H9 (cell line): ENCODE data around the gene ZNF609. TPM values are rescaled to one million over a fixed set of nuclear protein-coding genes. Genes with fewer than 3 reads are reported as not detected.

Source experiments
- DNase-seq: peaks from one replicate; pipeline ENCODE4 v3.0.0-alpha.2; 2017
- H2AFZ ChIP-seq: one replicate; pipeline ENCODE4 v1.6.1; 2013; ENCODE audit warnings: mild to moderate bottlenecking, low read length, control low read depth, moderate library complexity
- H2AK5ac ChIP-seq: 2 replicates; pipeline ENCODE4 v1.6.1; 2013; ENCODE audit warnings: low read length, control low read depth, mixed read lengths; ENCODE audit not compliant: insufficient read length
- H2BK120ac ChIP-seq: one replicate; pipeline ENCODE4 v1.6.1; 2013; ENCODE audit warnings: low read depth, mild to moderate bottlenecking, low read length, control low read depth, inconsistent platforms; ENCODE audit not compliant: poor library complexity, severe bottlenecking
- H2BK12ac ChIP-seq: 2 replicates; pipeline ENCODE4 v1.6.1; 2013; ENCODE audit warnings: low read length, control low read depth, mixed read lengths, low read depth; ENCODE audit not compliant: insufficient read length
- H2BK15ac ChIP-seq: 2 replicates; pipeline ENCODE4 v1.6.1; 2013; ENCODE audit warnings: low read depth, low read length, control low read depth
- H2BK20ac ChIP-seq: one replicate; pipeline ENCODE4 v1.6.1; 2013; ENCODE audit warnings: low read depth, mild to moderate bottlenecking, low read length, control low read depth, inconsistent platforms; ENCODE audit not compliant: poor library complexity, severe bottlenecking
- H2BK5ac ChIP-seq: 2 replicates; pipeline ENCODE4 v1.6.1; 2013; ENCODE audit warnings: low read length, control low read depth, mixed read lengths; ENCODE audit not compliant: insufficient read length
- H3K14ac ChIP-seq: 2 replicates; pipeline ENCODE4 v1.6.1; 2013; ENCODE audit warnings: low read length, control low read depth; ENCODE audit not compliant: insufficient read depth
- H3K18ac ChIP-seq: 2 replicates; pipeline ENCODE4 v1.6.1; 2013; ENCODE audit warnings: low read depth, mild to moderate bottlenecking, mixed read lengths, low read length, control low read depth; ENCODE audit not compliant: insufficient read length
- H3K23ac ChIP-seq: 2 replicates; pipeline ENCODE4 v1.6.1; 2013; ENCODE audit warnings: low read length, control low read depth, mixed read lengths, low read depth; ENCODE audit not compliant: insufficient read length
- H3K23me2 ChIP-seq: 2 replicates; pipeline ENCODE4 v1.6.1; 2013; ENCODE audit warnings: low read depth, mild to moderate bottlenecking, mixed read lengths, low read length, control low read depth; ENCODE audit not compliant: insufficient read length, poor library complexity, severe bottlenecking
- H3K27ac ChIP-seq: 2 replicates; pipeline ENCODE4 v1.5.1; 2013; ENCODE audit warnings: low read length, control low read depth, mixed read lengths, low read depth; ENCODE audit not compliant: insufficient read length
- H3K27me3 ChIP-seq: 2 replicates; pipeline ENCODE4 v1.6.1; 2013; ENCODE audit warnings: low read length, control low read depth, inconsistent platforms; ENCODE audit not compliant: insufficient read depth
- H3K4ac ChIP-seq: 2 replicates; pipeline ENCODE4 v1.6.1; 2013; ENCODE audit warnings: low read depth, mild to moderate bottlenecking, control low read depth, inconsistent platforms, low read length, moderate library complexity
- H3K4me1 ChIP-seq: 2 replicates; pipeline ENCODE4 v1.6.1; 2013; ENCODE audit warnings: low read length, control low read depth, inconsistent platforms; ENCODE audit not compliant: insufficient read depth
- H3K4me2 ChIP-seq: 2 replicates; pipeline ENCODE4 v1.6.1; 2013; ENCODE audit warnings: low read length, control low read depth, mixed read lengths; ENCODE audit not compliant: insufficient read length, insufficient read depth
- H3K56ac ChIP-seq: 2 replicates; pipeline ENCODE4 v1.6.1; 2013; ENCODE audit warnings: low read depth, mild to moderate bottlenecking, mixed read lengths, low read length, control low read depth; ENCODE audit not compliant: insufficient read length
- H3K79me1 ChIP-seq: 2 replicates; pipeline ENCODE4 v1.6.1; 2013; ENCODE audit warnings: low read depth, mild to moderate bottlenecking, moderate library complexity, low read length, control low read depth, inconsistent platforms; ENCODE audit not compliant: insufficient read depth, poor library complexity, severe bottlenecking
- H3K79me2 ChIP-seq: 2 replicates; pipeline ENCODE4 v1.6.1; 2013; ENCODE audit warnings: low read length, control low read depth, inconsistent platforms; ENCODE audit not compliant: insufficient read depth
- H3K9ac ChIP-seq: 2 replicates; pipeline ENCODE4 v1.6.1; 2013; ENCODE audit warnings: low read length, control low read depth, mixed read lengths; ENCODE audit not compliant: insufficient read length; ENCODE audit errors: extremely low read depth
- H3K9me3 ChIP-seq: one replicate; pipeline ENCODE4 v1.6.1; 2013; ENCODE audit warnings: low read depth, low read length, inconsistent platforms; ENCODE audit not compliant: control insufficient read depth
- H3T11ph ChIP-seq: one replicate; pipeline ENCODE4 v1.6.1; 2013; ENCODE audit warnings: mild to moderate bottlenecking, low read length, control low read depth, inconsistent platforms
- H4K20me1 ChIP-seq: one replicate; pipeline ENCODE4 v1.6.1; 2013; ENCODE audit not compliant: control insufficient read depth, insufficient read length, insufficient read depth
- H4K5ac ChIP-seq: 2 replicates; pipeline ENCODE4 v1.6.1; 2013; ENCODE audit warnings: low read depth, mild to moderate bottlenecking, mixed read lengths, low read length, control low read depth; ENCODE audit not compliant: insufficient read length
- H4K8ac ChIP-seq: replicated peaks from 2 replicates; pipeline ENCODE4 v1.6.1; 2013; ENCODE audit warnings: low read length, control low read depth, mixed read lengths, low read depth; ENCODE audit not compliant: insufficient read length
- H4K91ac ChIP-seq: 2 replicates; pipeline ENCODE4 v1.6.1; 2013; ENCODE audit warnings: low read depth, mild to moderate bottlenecking, moderate library complexity, mixed read lengths, low read length, control low read depth; ENCODE audit not compliant: insufficient read length
- H3K27ac Mint-ChIP-seq, 3 experiments: 2 replicates in 2 of 3; 3 replicates in 1 of 3; pipeline ENCODE4 v1.8.0; 2020 to 2021; ENCODE audit warnings: mixed read lengths in 3 of 3, mild to moderate bottlenecking in 1 of 3, moderate library complexity in 1 of 3
- H3K27me3 Mint-ChIP-seq: 2 replicates; pipeline ENCODE4 v1.8.0; 2021; ENCODE audit warnings: low read depth, mild to moderate bottlenecking, moderate library complexity, mixed read lengths
- H3K36me3 Mint-ChIP-seq, 3 experiments: 2 replicates in 2 of 3; 3 replicates in 1 of 3; pipeline ENCODE4 v1.8.0; 2020 to 2021; ENCODE audit warnings: low read depth in 3 of 3, mixed read lengths in 3 of 3; ENCODE audit not compliant: insufficient read depth in 1 of 3
- H3K4me1 Mint-ChIP-seq, 2 experiments: 2 replicates each; pipeline ENCODE4 v1.8.0; 2020; ENCODE audit warnings: mixed read lengths in 2 of 2
- H3K4me3 Mint-ChIP-seq, 2 experiments: 2 replicates in 1 of 2; 3 replicates in 1 of 2; pipeline ENCODE4 v1.8.0; 2020 to 2021; ENCODE audit warnings: mild to moderate bottlenecking in 2 of 2, mixed read lengths in 2 of 2, moderate library complexity in 1 of 2
- H3K9me3 Mint-ChIP-seq, 2 experiments: 2 replicates in 1 of 2; 3 replicates in 1 of 2; pipeline ENCODE4 v1.8.0; 2020; ENCODE audit warnings: mild to moderate bottlenecking in 2 of 2, mixed read lengths in 2 of 2, moderate library complexity in 1 of 2
- WGBS: extraction: QIAGEN DNeasy Blood & Tissue Kit; methylation state at CpG from one replicate; pipeline ENCODE4 v1.1.7; 2013; ENCODE audit warnings: missing lambda C conversion rate, low lambda C conversion rate, mixed read lengths; ENCODE audit not compliant: insufficient read length; ENCODE audit errors: extremely low coverage; 5-methylcytosine and 5-hydroxymethylcytosine counted together
- total RNA-seq: library from RNA; stranded (reverse); gene quantifications from 2 replicates; pipeline ENCODE4 v1.2.1, GENCODE V29; 2021
- TF ChIP-seq, protein P1 (sequence below): fragments of 200-600 bp; sonication (generic); conservative IDR thresholded peaks from 3 replicates; pipeline ENCODE4 v1.8.0; 2021; ENCODE audit warnings: antibody characterized with exemption, mild to moderate bottlenecking

The ZNF609 gene
- total RNA-seq, 1 experiment from 2014 or later: 45.3 TPM

- Histone ChIP-seq H4K5ac (no peak overlapping the region), H3T11ph (no peak overlapping the region), H3K4ac (no peak overlapping the region), H3K18ac (no peak overlapping the region), H3K14ac (no peak overlapping the region), H2BK5ac (no peak overlapping the region), H4K91ac (no peak overlapping the region), H2AFZ (no peak overlapping the region), H3K27me3 (no peaks in the 10 kb centered on the region), H3K27ac (no peak overlapping the region), H3K23ac (no peak overlapping the region), H4K8ac (no peak overlapping the region), H3K56ac (no peak overlapping the region), H2BK15ac (no peak overlapping the region), H2BK120ac (no peak overlapping the region), H4K20me1 (no peaks in the 10 kb centered on the region), H2AK5ac (no peak overlapping the region), H3K23me2 (no peaks in the 10 kb centered on the region), H3K4me2 (no peak overlapping the region), H2BK20ac (no peak overlapping the region), H3K4me1 (no peaks in the 10 kb centered on the region), H3K79me1 (no peaks in the 10 kb centered on the region), H3K9ac (no peak overlapping the region), H2BK12ac (no peak overlapping the region), H3K9me3 (no peaks in the 10 kb centered on the region), H3K79me2 (no peaks in the 10 kb centered on the region)
- no peak overlapping the region for H3K27ac Mint-ChIP-seq
- TF ChIP-seq, protein P1, sequence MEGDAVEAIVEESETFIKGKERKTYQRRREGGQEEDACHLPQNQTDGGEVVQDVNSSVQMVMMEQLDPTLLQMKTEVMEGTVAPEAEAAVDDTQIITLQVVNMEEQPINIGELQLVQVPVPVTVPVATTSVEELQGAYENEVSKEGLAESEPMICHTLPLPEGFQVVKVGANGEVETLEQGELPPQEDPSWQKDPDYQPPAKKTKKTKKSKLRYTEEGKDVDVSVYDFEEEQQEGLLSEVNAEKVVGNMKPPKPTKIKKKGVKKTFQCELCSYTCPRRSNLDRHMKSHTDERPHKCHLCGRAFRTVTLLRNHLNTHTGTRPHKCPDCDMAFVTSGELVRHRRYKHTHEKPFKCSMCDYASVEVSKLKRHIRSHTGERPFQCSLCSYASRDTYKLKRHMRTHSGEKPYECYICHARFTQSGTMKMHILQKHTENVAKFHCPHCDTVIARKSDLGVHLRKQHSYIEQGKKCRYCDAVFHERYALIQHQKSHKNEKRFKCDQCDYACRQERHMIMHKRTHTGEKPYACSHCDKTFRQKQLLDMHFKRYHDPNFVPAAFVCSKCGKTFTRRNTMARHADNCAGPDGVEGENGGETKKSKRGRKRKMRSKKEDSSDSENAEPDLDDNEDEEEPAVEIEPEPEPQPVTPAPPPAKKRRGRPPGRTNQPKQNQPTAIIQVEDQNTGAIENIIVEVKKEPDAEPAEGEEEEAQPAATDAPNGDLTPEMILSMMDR: no peak
- no peaks in the 10 kb centered on the region for H3K27me3 Mint-ChIP-seq
- H3K9me3 Mint-ChIP-seq: no peaks in the 10 kb centered on the region
- no peak for DNase-seq
- H3K4me3 Mint-ChIP-seq: no peak overlapping the region
- peaks cover 20 to 52% (median 38%) of the 10 kb centered on the region in 3 experiments for H3K36me3 Mint-ChIP-seq
- WGBS: no CpG with 5 or more reads among the region's 12 CpGs
- no peaks in the 10 kb centered on the region for H3K4me1 Mint-ChIP-seq
These were observed 213.5 kb downstream of the ZNF609 start for GRCh38 chr15:64673866-64674265.
